ENCODE measurements around the gene PKNOX1. TPM values are rescaled to one million over a fixed set of nuclear protein-coding genes. Genes with fewer than 3 reads are reported as not detected.

The PKNOX1 gene
- total RNA-seq, 1 donor from 2014 or later: 17.5 TPM

- Histone ChIP-seq H3K9me3 (no peaks in the 10 kb centered on the region), H3K4me3 (no peak overlapping the region), H3K27me3 (ENCODE audit: low read depth) (no peaks in the 10 kb centered on the region), H3K36me3 (peaks cover 78% of the 10 kb centered on the region), H3K4me1 (no peaks in the 10 kb centered on the region), H3K27ac (no peak overlapping the region)
- no peak for TF ChIP-seq CTCF (IDR thresholded peaks at IDR 0.05)
- ATAC-seq (no peak), DNase-seq (no peak)
- intact Hi-C loops (cut with DNase I): no loop called here
Observed at GRCh38 chr21:43023175-43023574, 48.8 kb downstream of the PKNOX1 start.

GRCh38 chr21:43024439-43025136, 50.2 kb downstream of the PKNOX1 start:
- peaks cover 83% of the 10 kb centered on the region for H3K36me3 ChIP-seq
- no peaks in the 10 kb centered on the region for H3K9me3 ChIP-seq
- H3K27ac ChIP-seq: no peak overlapping the region
- TF ChIP-seq CTCF (IDR thresholded peaks at IDR 0.05): no peak
- H3K4me3 ChIP-seq: no peak overlapping the region
- no peak for DNase-seq
- ATAC-seq: no peak
- H3K27me3 ChIP-seq (ENCODE audit: low read depth): no peaks in the 10 kb centered on the region
- intact Hi-C loops (cut with DNase I): no loop called here
- no peaks in the 10 kb centered on the region for H3K4me1 ChIP-seq

- peaks cover 85% of the 10 kb centered on the region for H3K36me3 ChIP-seq
- DNase-seq: no peak
Observed at GRCh38 chr21:43025636-43026180, 51.3 kb downstream of the PKNOX1 start.

GRCh38 chr21:43027846-43028731, 53.7 kb downstream of the PKNOX1 start:
- Histone ChIP-seq H3K9me3 (no peaks in the 10 kb centered on the region), H3K4me1 (no peaks in the 10 kb centered on the region), H3K27ac (no peak overlapping the region), H3K36me3 (peaks cover 85% of the 10 kb centered on the region), H3K27me3 (ENCODE audit: low read depth) (no peaks in the 10 kb centered on the region), H3K4me3 (no peak overlapping the region)
- ATAC-seq: peak; percentile 19 to 46
- intact Hi-C loops (cut with DNase I): no loop called here
- DNase-seq: no peak
- TF ChIP-seq CTCF (IDR thresholded peaks at IDR 0.05): no peak

More at GRCh38 chr21:43025636-43026180, 51.3 kb downstream of the PKNOX1 start:
- intact Hi-C loops (cut with DNase I): no loop called here
- Histone ChIP-seq H3K9me3 (no peaks in the 10 kb centered on the region), H3K4me1 (no peaks in the 10 kb centered on the region), H3K27me3 (ENCODE audit: low read depth) (no peaks in the 10 kb centered on the region), H3K27ac (no peak overlapping the region), H3K4me3 (no peak overlapping the region)
- ATAC-seq: no peak
- no peak for TF ChIP-seq CTCF (IDR thresholded peaks at IDR 0.05)

- ATAC-seq (no peak), DNase-seq (no peak)
- H3K27ac ChIP-seq: no peak overlapping the region
- H3K4me1 ChIP-seq: no peaks in the 10 kb centered on the region
- H3K36me3 ChIP-seq: peaks cover 72% of the 10 kb centered on the region
- no peaks in the 10 kb centered on the region for H3K27me3 ChIP-seq (ENCODE audit: low read depth)
- no peak for TF ChIP-seq CTCF (IDR thresholded peaks at IDR 0.05)
- H3K9me3 ChIP-seq: no peaks in the 10 kb centered on the region
- H3K4me3 ChIP-seq: no peak overlapping the region
- intact Hi-C loops (cut with DNase I): no loop called here
Observed at GRCh38 chr21:43029785-43030184, 55.4 kb downstream of the PKNOX1 start.

All from lower lobe of right lung (tissue), 2 donors.